Measurements from ENCODE around the gene VGLL3.
A peak's percentile ranks its signal among the peaks of the same experiment; 100 is the strongest.
"Not testable (repeated sequence)": the region's sequence is repeated elsewhere in the genome, so short reads cannot be mapped to it uniquely, and the experiment has no call there.

VGLL3 gene

GRCh38 chr3:86990734-86991481, at the start of gene VGLL3:
VGLL3 (minus strand) TSS chr3:86991149; CDS start chr3:86990743, 406 bp downstream.
- in situ Hi-C loops (cut with MboI; ENCODE audit: low pct_unique_long_range_greater_than_20kb, low sequenced_read_pairs, unreplicated experiment), result no loop called here
- no peak for TF ChIP-seq CTCF (IDR thresholded peaks at IDR 0.05; ENCODE audit: extremely low read depth, insufficient read depth, missing control alignments)
- peak; percentile 32 for DNase-seq (ENCODE audit: low spot score)

- TF ChIP-seq CTCF (IDR thresholded peaks at IDR 0.05; ENCODE audit: extremely low read depth, insufficient read depth, missing control alignments), result no peak
- in situ Hi-C loops (cut with MboI; ENCODE audit: low pct_unique_long_range_greater_than_20kb, low sequenced_read_pairs, unreplicated experiment), result no loop called here
- no peak for DNase-seq (ENCODE audit: low spot score)
These were observed 46.7 kb upstream of the VGLL3 start for GRCh38 chr3:87037652-87038051.

GRCh38 chr3:87036671-87037070, 45.7 kb upstream of the VGLL3 start:
- in situ Hi-C loops (cut with MboI; ENCODE audit: low pct_unique_long_range_greater_than_20kb, low sequenced_read_pairs, unreplicated experiment), result no loop called here
- no peak for TF ChIP-seq CTCF (IDR thresholded peaks at IDR 0.05; ENCODE audit: extremely low read depth, insufficient read depth, missing control alignments)

GRCh38 chr3:87035339-87035738, 44.4 kb upstream of the VGLL3 start:
- no peak for DNase-seq (ENCODE audit: low spot score)
- TF ChIP-seq CTCF (IDR thresholded peaks at IDR 0.05; ENCODE audit: extremely low read depth, insufficient read depth, missing control alignments), result no peak
- in situ Hi-C loops (cut with MboI; ENCODE audit: low pct_unique_long_range_greater_than_20kb, low sequenced_read_pairs, unreplicated experiment), result no loop called here

More at GRCh38 chr3:87036671-87037070, 45.7 kb upstream of the VGLL3 start:
- DNase-seq (ENCODE audit: low spot score), result no peak

GRCh38 chr3:87033205-87033604, 42.3 kb upstream of the VGLL3 start:
- in situ Hi-C loops (cut with MboI; ENCODE audit: low pct_unique_long_range_greater_than_20kb, low sequenced_read_pairs, unreplicated experiment), result no loop called here
- TF ChIP-seq CTCF (IDR thresholded peaks at IDR 0.05; ENCODE audit: extremely low read depth, insufficient read depth, missing control alignments), result no peak
- DNase-seq (ENCODE audit: low spot score), result no peak

- no peak for TF ChIP-seq CTCF (IDR thresholded peaks at IDR 0.05; ENCODE audit: extremely low read depth, insufficient read depth, missing control alignments)
- DNase-seq (ENCODE audit: low spot score), result no peak
- in situ Hi-C loops (cut with MboI; ENCODE audit: low pct_unique_long_range_greater_than_20kb, low sequenced_read_pairs, unreplicated experiment), result no loop called here
These were observed 35.0 kb upstream of the VGLL3 start for GRCh38 chr3:87025661-87026645.

GRCh38 chr3:87017370-87017769, 26.4 kb upstream of the VGLL3 start:
- not testable (repeated sequence) for DNase-seq (ENCODE audit: low spot score)

More at GRCh38 chr3:87017370-87017769, 26.4 kb upstream of the VGLL3 start:
- in situ Hi-C loops (cut with MboI; ENCODE audit: low pct_unique_long_range_greater_than_20kb, low sequenced_read_pairs, unreplicated experiment), result not testable (repeated sequence)

Measured in GM13977 (cell line).